NCI-H526 treated with DMSO at 0.1 percent for 48 hours (cell line): Measurements from ENCODE around the gene HBA1.
"Not testable (repeated sequence)": the region's sequence is repeated elsewhere in the genome, so short reads cannot be mapped to it uniquely, and the experiment has no call there.

Source experiments
- DNase-seq: peaks from one replicate; lab custom pipeline; 2025; lab: John Stamatoyannopoulos, UW

Gene HBA1

GRCh38 chr16:204046-204445, 27.6 kb downstream of the HBA1 start:
- not testable (repeated sequence) for DNase-seq

GRCh38 chr16:209359-209758, 32.9 kb downstream of the HBA1 start:
- not testable (repeated sequence) for DNase-seq

DNA sequence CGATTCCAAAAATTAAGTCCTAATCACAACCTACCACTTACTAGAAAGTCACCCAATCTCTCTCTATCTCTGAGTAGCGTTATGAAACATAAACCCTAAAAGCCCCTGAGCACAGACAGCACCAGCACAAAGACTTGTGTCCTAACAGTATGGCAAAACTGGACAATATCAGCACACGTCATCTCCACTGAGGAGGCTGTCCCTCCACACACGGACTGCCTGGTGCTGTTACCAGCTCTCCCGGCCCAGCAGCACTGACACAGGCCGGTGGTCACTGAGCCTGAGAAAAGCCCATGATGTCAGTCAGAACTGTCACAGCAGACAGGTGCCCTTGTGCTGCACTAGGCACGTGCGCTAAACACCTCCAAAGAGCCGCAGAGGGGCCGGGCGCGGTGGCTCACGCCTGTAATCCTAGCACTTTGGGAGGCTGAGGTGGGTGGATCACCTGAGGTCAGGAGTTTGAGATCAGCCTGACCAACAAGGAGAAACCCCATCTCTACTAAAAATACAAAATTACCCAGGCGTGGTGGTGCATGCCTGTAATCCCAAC, 35.2 kb downstream of the HBA1 start:
- DNase-seq, result not testable (repeated sequence)

GRCh38 chr16:212999-213398, 36.5 kb downstream of the HBA1 start:
- no peak for DNase-seq

GRCh38 chr16:220021-220420, 43.5 kb downstream of the HBA1 start:
- DNase-seq, result no peak
